ENCODE results near the gene OVCH1.

OVCH1 gene

DNA sequence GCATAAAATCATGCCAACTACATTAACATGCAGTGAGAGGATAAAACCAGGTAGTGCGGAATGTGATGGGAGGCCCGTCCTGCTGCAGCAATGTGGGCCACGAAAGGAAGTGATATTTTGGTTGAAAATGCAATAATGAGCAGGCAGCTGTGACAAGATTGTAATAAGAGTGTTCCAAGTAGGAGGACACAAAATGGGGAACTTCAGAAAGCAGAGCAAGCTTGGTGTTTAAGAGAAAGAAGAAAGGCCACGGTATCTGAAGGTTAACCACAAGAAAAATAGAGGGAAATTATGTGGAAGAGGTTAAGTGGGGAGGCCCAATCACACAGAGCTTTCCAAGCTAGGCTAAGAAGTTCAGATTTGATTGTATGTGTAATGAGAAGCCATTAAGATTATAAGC, 34.3 kb downstream of the OVCH1 start:
- no peak for ATAC-seq

DNA sequence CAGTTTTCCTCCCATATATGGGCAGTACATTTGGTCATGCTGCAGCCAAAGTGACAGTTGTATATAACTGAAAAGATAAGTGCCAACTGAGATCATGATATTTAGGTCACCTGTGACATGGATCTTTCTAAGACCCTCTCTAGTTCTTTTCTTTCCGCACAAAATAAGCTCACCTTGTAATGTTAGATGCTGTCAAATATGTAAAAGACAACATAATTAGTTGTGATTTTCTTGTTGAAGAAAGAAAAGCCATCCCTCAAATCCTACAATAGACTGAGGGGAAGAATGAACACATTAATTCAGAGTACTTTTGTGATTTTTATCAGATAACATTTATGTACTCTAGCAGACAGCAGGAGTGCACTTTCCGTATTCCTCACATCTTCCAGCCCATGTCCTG, 37.4 kb downstream of the OVCH1 start:
- TF ChIP-seq OSR1 (CRISPR knock-in tag; IDR thresholded peaks at IDR 0.05) (no peak), CSDC2 (CRISPR knock-in tag; IDR thresholded peaks at IDR 0.05) (no peak), BACH2 (CRISPR knock-in tag; IDR thresholded peaks at IDR 0.05; ENCODE audit: borderline replicate concordance) (no peak), SNAI2 (CRISPR knock-in tag; IDR thresholded peaks at IDR 0.05) (no peak), PPARA (CRISPR knock-in tag; IDR thresholded peaks at IDR 0.05; ENCODE audit: borderline replicate concordance) (no peak), ISL1 (CRISPR knock-in tag; IDR thresholded peaks at IDR 0.05) (no peak), TOX (CRISPR knock-in tag; IDR thresholded peaks at IDR 0.05; ENCODE audit: borderline replicate concordance) (no peak), ESRRG (CRISPR knock-in tag; IDR thresholded peaks at IDR 0.05) (no peak), RARB (CRISPR knock-in tag; IDR thresholded peaks at IDR 0.05) (no peak), ZNF565 (CRISPR knock-in tag; conservative IDR thresholded peaks at IDR 0.05; ENCODE audit: low read depth) (no peak), ZNF70 (CRISPR knock-in tag; IDR thresholded peaks at IDR 0.05) (no peak)
- TF ChIP-seq, protein P1, sequence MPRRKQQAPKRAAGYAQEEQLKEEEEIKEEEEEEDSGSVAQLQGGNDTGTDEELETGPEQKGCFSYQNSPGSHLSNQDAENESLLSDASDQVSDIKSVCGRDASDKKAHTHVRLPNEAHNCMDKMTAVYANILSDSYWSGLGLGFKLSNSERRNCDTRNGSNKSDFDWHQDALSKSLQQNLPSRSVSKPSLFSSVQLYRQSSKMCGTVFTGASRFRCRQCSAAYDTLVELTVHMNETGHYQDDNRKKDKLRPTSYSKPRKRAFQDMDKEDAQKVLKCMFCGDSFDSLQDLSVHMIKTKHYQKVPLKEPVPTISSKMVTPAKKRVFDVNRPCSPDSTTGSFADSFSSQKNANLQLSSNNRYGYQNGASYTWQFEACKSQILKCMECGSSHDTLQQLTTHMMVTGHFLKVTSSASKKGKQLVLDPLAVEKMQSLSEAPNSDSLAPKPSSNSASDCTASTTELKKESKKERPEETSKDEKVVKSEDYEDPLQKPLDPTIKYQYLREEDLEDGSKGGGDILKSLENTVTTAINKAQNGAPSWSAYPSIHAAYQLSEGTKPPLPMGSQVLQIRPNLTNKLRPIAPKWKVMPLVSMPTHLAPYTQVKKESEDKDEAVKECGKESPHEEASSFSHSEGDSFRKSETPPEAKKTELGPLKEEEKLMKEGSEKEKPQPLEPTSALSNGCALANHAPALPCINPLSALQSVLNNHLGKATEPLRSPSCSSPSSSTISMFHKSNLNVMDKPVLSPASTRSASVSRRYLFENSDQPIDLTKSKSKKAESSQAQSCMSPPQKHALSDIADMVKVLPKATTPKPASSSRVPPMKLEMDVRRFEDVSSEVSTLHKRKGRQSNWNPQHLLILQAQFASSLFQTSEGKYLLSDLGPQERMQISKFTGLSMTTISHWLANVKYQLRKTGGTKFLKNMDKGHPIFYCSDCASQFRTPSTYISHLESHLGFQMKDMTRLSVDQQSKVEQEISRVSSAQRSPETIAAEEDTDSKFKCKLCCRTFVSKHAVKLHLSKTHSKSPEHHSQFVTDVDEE (CRISPR knock-in tag; IDR thresholded peaks at IDR 0.05), result no peak
- TF ChIP-seq, protein P2, sequence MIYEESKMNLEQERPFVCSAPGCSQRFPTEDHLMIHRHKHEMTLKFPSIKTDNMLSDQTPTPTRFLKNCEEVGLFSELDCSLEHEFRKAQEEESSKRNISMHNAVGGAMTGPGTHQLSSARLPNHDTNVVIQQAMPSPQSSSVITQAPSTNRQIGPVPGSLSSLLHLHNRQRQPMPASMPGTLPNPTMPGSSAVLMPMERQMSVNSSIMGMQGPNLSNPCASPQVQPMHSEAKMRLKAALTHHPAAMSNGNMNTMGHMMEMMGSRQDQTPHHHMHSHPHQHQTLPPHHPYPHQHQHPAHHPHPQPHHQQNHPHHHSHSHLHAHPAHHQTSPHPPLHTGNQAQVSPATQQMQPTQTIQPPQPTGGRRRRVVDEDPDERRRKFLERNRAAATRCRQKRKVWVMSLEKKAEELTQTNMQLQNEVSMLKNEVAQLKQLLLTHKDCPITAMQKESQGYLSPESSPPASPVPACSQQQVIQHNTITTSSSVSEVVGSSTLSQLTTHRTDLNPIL (CRISPR knock-in tag; IDR thresholded peaks at IDR 0.05; ENCODE audit: low read depth), result no peak
- TF ChIP-seq, protein P3, sequence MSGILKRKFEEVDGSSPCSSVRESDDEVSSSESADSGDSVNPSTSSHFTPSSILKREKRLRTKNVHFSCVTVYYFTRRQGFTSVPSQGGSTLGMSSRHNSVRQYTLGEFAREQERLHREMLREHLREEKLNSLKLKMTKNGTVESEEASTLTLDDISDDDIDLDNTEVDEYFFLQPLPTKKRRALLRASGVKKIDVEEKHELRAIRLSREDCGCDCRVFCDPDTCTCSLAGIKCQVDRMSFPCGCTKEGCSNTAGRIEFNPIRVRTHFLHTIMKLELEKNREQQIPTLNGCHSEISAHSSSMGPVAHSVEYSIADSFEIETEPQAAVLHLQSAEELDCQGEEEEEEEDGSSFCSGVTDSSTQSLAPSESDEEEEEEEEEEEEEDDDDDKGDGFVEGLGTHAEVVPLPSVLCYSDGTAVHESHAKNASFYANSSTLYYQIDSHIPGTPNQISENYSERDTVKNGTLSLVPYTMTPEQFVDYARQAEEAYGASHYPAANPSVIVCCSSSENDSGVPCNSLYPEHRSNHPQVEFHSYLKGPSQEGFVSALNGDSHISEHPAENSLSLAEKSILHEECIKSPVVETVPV (CRISPR knock-in tag; IDR thresholded peaks at IDR 0.05), result no peak
- TF ChIP-seq, protein P4, sequence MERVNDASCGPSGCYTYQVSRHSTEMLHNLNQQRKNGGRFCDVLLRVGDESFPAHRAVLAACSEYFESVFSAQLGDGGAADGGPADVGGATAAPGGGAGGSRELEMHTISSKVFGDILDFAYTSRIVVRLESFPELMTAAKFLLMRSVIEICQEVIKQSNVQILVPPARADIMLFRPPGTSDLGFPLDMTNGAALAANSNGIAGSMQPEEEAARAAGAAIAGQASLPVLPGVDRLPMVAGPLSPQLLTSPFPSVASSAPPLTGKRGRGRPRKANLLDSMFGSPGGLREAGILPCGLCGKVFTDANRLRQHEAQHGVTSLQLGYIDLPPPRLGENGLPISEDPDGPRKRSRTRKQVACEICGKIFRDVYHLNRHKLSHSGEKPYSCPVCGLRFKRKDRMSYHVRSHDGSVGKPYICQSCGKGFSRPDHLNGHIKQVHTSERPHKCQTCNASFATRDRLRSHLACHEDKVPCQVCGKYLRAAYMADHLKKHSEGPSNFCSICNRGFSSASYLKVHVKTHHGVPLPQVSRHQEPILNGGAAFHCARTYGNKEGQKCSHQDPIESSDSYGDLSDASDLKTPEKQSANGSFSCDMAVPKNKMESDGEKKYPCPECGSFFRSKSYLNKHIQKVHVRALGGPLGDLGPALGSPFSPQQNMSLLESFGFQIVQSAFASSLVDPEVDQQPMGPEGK (CRISPR knock-in tag; IDR thresholded peaks at IDR 0.05; ENCODE audit: borderline replicate concordance), result no peak
- ATAC-seq, result no peak

More for the DNA sequence above, 34.3 kb downstream of the OVCH1 start:
- no peak for TF ChIP-seq ZFP30 (CRISPR knock-in tag; IDR thresholded peaks at IDR 0.05)
- no peak for TF ChIP-seq ZC3H10 (CRISPR knock-in tag; IDR thresholded peaks at IDR 0.05)
- TF ChIP-seq RARB (CRISPR knock-in tag; IDR thresholded peaks at IDR 0.05), result no peak
- no peak for TF ChIP-seq BACH2 (CRISPR knock-in tag; IDR thresholded peaks at IDR 0.05; ENCODE audit: borderline replicate concordance)

DNA sequence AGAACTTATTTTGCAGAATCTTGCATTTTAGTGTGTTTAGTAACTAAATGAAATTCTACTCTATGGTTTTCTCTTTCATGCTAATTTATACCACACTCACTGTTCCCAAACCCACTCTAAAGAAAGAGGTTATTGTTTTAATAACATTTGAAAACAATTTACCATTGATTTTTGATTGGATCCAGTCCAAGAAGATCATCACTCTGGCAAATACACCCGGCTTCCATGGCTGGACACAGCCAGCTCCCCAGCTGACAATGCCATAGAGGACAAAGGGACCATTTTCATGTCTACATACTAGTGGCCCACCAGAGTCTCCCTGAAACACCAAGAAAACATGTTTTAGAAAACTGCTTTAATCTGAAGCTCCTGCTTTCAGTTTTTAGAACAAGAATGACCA, 42.4 kb downstream of the OVCH1 start:
- no peak for ATAC-seq
- TF ChIP-seq, protein P2 (CRISPR knock-in tag; IDR thresholded peaks at IDR 0.05; ENCODE audit: low read depth), result no peak
- TF ChIP-seq, protein P4 (CRISPR knock-in tag; IDR thresholded peaks at IDR 0.05; ENCODE audit: borderline replicate concordance), result no peak
- TF ChIP-seq ESRRG (CRISPR knock-in tag; IDR thresholded peaks at IDR 0.05), result no peak

DNA sequence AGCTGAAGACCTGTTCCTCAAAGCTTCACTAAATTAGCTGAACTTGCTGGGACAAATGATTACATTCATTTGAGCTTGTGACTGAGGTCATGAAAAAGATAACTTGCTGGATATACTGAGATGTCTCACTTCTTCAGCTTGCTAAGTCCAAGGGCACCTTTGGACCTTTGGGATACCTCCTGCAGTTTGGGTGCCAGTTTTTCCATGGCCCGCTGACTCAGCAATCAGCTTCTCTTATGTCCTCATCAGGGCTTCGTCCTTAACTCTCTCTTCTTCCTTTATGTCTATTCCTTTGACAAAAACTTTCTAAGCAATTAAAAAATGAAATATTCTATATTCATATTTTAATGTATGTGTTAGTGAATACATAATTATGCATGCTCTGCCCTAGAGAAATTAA, 45.6 kb downstream of the OVCH1 start:
- TF ChIP-seq BACH2 (CRISPR knock-in tag; IDR thresholded peaks at IDR 0.05; ENCODE audit: borderline replicate concordance) (no peak), OSR1 (CRISPR knock-in tag; IDR thresholded peaks at IDR 0.05) (no peak), ZFP30 (CRISPR knock-in tag; IDR thresholded peaks at IDR 0.05) (no peak)
- no peak for ATAC-seq
